ENCODE measurements around the gene SFXN2. TPM values are rescaled to one million over a fixed set of nuclear protein-coding genes. Genes with fewer than 3 reads are reported as not detected.

Gene SFXN2
- total and polyA plus RNA-seq, 2 experiments from 2014 or later, result 12.3 to 17.5 TPM

DNA sequence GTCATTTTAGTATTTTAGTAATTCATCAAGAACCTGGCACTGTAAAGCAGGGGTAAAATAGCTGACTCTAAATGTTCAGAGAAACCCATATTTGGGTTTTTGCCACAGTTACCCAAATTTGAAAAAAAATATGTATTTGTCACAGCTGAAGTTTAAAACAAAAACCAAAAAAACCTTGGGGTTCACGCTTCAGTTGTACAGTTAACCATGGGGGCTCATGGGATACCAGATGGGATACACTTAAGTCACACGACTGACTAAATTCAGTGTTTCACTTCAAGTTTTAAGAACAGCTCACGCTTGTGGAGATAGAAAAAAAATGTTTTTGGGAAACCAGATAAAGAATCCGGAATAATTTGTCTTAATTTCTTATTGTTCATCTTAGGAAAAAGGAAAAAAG, 2.3 kb upstream of the SFXN2 start:
- Histone ChIP-seq H4K20me1 (ENCODE audit: insufficient read depth, poor library complexity, severe bottlenecking) (no peaks in the 10 kb centered on the region), H3K27ac (no peak overlapping the region), H3K79me2 (peaks cover 76% of the 10 kb centered on the region), H3K27me3 (no peaks in the 10 kb centered on the region), H3K4me1 (ENCODE audit: insufficient read depth) (peaks cover 12% of the 10 kb centered on the region), H3K9me3 (ENCODE audit: low read depth) (no peaks in the 10 kb centered on the region), H2AFZ (no peak overlapping the region), H3K9me2 (replicated peaks; ENCODE audit: insufficient read depth) (no peaks in the 10 kb centered on the region), H3K4me2 (peak overlapping the region; percentile 77), H3K36me3 (replicated peaks; ENCODE audit: insufficient read depth, low read depth) (no peaks in the 10 kb centered on the region), H3K4me3 (no peak overlapping the region)
- TF ChIP-seq, protein P1, sequence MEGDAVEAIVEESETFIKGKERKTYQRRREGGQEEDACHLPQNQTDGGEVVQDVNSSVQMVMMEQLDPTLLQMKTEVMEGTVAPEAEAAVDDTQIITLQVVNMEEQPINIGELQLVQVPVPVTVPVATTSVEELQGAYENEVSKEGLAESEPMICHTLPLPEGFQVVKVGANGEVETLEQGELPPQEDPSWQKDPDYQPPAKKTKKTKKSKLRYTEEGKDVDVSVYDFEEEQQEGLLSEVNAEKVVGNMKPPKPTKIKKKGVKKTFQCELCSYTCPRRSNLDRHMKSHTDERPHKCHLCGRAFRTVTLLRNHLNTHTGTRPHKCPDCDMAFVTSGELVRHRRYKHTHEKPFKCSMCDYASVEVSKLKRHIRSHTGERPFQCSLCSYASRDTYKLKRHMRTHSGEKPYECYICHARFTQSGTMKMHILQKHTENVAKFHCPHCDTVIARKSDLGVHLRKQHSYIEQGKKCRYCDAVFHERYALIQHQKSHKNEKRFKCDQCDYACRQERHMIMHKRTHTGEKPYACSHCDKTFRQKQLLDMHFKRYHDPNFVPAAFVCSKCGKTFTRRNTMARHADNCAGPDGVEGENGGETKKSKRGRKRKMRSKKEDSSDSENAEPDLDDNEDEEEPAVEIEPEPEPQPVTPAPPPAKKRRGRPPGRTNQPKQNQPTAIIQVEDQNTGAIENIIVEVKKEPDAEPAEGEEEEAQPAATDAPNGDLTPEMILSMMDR (IDR thresholded peaks at IDR 0.05; ENCODE audit: poor library complexity), result no peak
- TF ChIP-seq EZH2 (IDR thresholded peaks at IDR 0.05; ENCODE audit: borderline replicate concordance), result no peak
- TF ChIP-seq EZH2phosphoT487 (IDR thresholded peaks at IDR 0.05; ENCODE audit: low read depth, severe bottlenecking, unreplicated experiment), result no peak
- no peak for DNase-seq (ENCODE audit: low spot score)
- 95% methylated on average over 4 of the region's 4 CpGs for WGBS (ENCODE audit: low lambda C conversion rate, missing lambda C conversion rate)

DNA sequence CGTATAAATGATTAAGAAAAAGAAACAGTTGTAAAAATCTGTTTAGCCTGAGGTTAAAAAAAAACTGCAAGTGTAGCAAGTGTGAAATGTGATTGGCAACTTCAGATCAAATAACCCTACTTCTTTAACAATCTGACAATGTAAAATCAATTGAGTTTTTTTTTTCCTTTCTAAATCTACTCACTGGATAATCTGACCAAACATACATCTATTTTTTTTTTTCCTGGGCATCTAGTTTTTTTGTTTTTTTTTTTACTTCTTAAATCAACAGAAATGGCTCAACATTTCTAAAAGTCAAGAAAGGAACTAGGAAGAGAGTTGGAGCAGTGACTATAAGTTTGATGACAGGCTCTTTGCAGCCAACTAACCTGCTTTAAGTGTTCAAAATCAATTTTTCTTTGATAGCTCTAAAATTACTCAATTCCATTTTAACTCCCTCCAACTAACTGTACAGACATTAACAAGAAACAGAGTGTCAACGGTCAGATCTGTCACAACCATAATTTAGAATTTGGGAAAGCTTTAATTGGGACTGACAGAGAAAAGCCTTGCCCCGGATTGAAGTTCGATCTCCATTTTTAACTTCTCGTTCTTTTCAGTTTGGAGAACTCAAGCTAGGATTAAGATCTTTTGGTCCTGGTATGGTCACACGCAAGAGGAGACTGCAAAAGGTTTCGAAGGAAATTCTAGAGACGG, 1.4 kb upstream of the SFXN2 start:
- H4K20me1 ChIP-seq (ENCODE audit: insufficient read depth, poor library complexity, severe bottlenecking), result no peaks in the 10 kb centered on the region
- no peak for DNase-seq (ENCODE audit: low spot score)
- H3K36me3 ChIP-seq (replicated peaks; ENCODE audit: insufficient read depth, low read depth), result no peaks in the 10 kb centered on the region
- H3K9me2 ChIP-seq (replicated peaks; ENCODE audit: insufficient read depth), result no peaks in the 10 kb centered on the region
- 9% methylated on average over 8 of the region's 8 CpGs for WGBS (ENCODE audit: low lambda C conversion rate, missing lambda C conversion rate)
- H3K79me2 ChIP-seq, result peaks cover 68% of the 10 kb centered on the region
- TF ChIP-seq EZH2 (IDR thresholded peaks at IDR 0.05; ENCODE audit: borderline replicate concordance), result no peak
- TF ChIP-seq EZH2phosphoT487 (IDR thresholded peaks at IDR 0.05; ENCODE audit: low read depth, severe bottlenecking, unreplicated experiment), result no peak
- TF ChIP-seq, protein P1 (IDR thresholded peaks at IDR 0.05; ENCODE audit: poor library complexity), result no peak
- H3K27ac ChIP-seq, result peak overlapping the region; percentile 95
- H3K4me3 ChIP-seq, result peak overlapping the region; percentile 63
- H3K4me2 ChIP-seq, result peak overlapping the region; percentile 77
- H3K27me3 ChIP-seq, result no peaks in the 10 kb centered on the region
- H2AFZ ChIP-seq, result peak overlapping the region; percentile 34
- H3K4me1 ChIP-seq (ENCODE audit: insufficient read depth), result peaks cover 16% of the 10 kb centered on the region
- no peaks in the 10 kb centered on the region for H3K9me3 ChIP-seq (ENCODE audit: low read depth)

DNA sequence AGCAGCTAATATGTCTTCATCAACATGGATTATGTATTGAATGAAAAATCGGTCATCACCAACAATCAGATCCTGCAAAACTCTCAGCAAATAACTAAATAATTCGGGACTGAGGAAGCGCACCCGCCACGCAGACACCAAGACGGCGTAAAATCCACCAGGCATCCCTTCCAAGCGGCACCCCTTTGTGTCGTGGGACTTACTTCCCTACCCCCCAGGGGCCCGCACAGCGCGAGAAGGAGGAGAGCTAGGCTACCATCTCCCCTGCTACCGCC, 960 bp upstream of the SFXN2 start:
- no peak for DNase-seq (ENCODE audit: low spot score)

More for the DNA sequence above, 960 bp upstream of the SFXN2 start:
- H3K4me1 ChIP-seq (ENCODE audit: insufficient read depth), result peaks cover 21% of the 10 kb centered on the region
- no peaks in the 10 kb centered on the region for H3K9me3 ChIP-seq (ENCODE audit: low read depth)
- H3K27me3 ChIP-seq, result no peaks in the 10 kb centered on the region
- no peaks in the 10 kb centered on the region for H4K20me1 ChIP-seq (ENCODE audit: insufficient read depth, poor library complexity, severe bottlenecking)
- TF ChIP-seq EZH2 (IDR thresholded peaks at IDR 0.05; ENCODE audit: borderline replicate concordance) (no peak), EZH2phosphoT487 (IDR thresholded peaks at IDR 0.05; ENCODE audit: low read depth, severe bottlenecking, unreplicated experiment) (no peak)
- TF ChIP-seq, protein P1 (IDR thresholded peaks at IDR 0.05; ENCODE audit: poor library complexity), result no peak
- H2AFZ ChIP-seq, result peak overlapping the region; percentile 34
- H3K36me3 ChIP-seq (replicated peaks; ENCODE audit: insufficient read depth, low read depth), result no peaks in the 10 kb centered on the region
- H3K79me2 ChIP-seq, result peaks cover 64% of the 10 kb centered on the region
- no peaks in the 10 kb centered on the region for H3K9me2 ChIP-seq (replicated peaks; ENCODE audit: insufficient read depth)
- peak overlapping the region; percentile 95 for H3K27ac ChIP-seq
- under 1% methylated on average over 13 of the region's 13 CpGs for WGBS (ENCODE audit: low lambda C conversion rate, missing lambda C conversion rate)
- H3K4me3 ChIP-seq, result peak overlapping the region; percentile 63
- peak overlapping the region; percentile 77 for H3K4me2 ChIP-seq

All from hepatocyte (in vitro differentiated cells).